NB4 (cell line): ENCODE results near the gene MLEC.

Experiments used
- DNase-seq: peaks from one replicate; pipeline ENCODE4 v3.0.0; 2010; ENCODE audit warnings: low read depth
- H3K4me3 ChIP-seq: one replicate; pipeline ENCODE4 v1.5.1; 2011; ENCODE audit warnings: mild to moderate bottlenecking, low read depth, low read length, moderate library complexity
- MYC ChIP-seq: IDR thresholded peaks from 2 replicates; pipeline ENCODE4 v1.6.1; 2011; ENCODE audit warnings: low read depth, low read length
- POLR2A ChIP-seq: IDR thresholded peaks from 2 replicates; pipeline ENCODE4 v1.6.1; 2011; ENCODE audit warnings: mild to moderate bottlenecking; ENCODE audit not compliant: insufficient read length; ENCODE audit errors: extremely low read depth
- TF ChIP-seq, protein P1 (sequence below): IDR thresholded peaks from 2 replicates; pipeline ENCODE4 v1.6.1; 2011; ENCODE audit warnings: low read depth, low read length
- TF ChIP-seq, protein P2 (sequence below): IDR thresholded peaks from one replicate; pipeline ENCODE4 v1.5.1; 2012; ENCODE audit warnings: low read depth, low read length

The MLEC gene

DNA sequence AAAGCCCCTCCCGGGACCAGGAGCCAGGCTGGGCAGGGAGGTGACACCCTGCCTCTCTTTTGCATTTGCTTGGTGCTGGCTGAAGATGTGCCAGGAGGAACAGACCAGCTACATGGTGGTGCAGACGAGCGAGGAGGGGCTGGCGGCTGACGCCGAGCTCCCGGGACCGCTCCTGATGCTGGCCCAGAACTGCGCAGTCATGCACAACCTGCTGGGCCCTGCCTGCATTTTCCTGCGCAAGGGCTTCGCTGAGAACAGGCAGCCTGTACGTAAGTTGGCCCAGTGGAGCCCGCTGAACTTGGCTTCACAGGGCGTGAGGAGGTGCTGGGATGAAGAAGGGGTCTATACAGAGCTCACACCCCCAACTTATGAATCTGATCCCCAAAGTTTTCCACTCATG is 30.9 kb upstream of the MLEC start:
- H3K4me3 ChIP-seq: no peak overlapping the region
- TF ChIP-seq POLR2A: no peak
- TF ChIP-seq, protein P1, sequence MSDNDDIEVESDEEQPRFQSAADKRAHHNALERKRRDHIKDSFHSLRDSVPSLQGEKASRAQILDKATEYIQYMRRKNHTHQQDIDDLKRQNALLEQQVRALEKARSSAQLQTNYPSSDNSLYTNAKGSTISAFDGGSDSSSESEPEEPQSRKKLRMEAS: no peak
- no peak for DNase-seq

- TF ChIP-seq, protein P1: no peak
- TF ChIP-seq, protein P2, sequence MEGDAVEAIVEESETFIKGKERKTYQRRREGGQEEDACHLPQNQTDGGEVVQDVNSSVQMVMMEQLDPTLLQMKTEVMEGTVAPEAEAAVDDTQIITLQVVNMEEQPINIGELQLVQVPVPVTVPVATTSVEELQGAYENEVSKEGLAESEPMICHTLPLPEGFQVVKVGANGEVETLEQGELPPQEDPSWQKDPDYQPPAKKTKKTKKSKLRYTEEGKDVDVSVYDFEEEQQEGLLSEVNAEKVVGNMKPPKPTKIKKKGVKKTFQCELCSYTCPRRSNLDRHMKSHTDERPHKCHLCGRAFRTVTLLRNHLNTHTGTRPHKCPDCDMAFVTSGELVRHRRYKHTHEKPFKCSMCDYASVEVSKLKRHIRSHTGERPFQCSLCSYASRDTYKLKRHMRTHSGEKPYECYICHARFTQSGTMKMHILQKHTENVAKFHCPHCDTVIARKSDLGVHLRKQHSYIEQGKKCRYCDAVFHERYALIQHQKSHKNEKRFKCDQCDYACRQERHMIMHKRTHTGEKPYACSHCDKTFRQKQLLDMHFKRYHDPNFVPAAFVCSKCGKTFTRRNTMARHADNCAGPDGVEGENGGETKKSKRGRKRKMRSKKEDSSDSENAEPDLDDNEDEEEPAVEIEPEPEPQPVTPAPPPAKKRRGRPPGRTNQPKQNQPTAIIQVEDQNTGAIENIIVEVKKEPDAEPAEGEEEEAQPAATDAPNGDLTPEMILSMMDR: no peak
- TF ChIP-seq POLR2A (no peak), MYC (no peak)
- H3K4me3 ChIP-seq: no peak overlapping the region
- DNase-seq: no peak
These were observed 28.4 kb upstream of the MLEC start for GRCh38 chr12:120658286-120659150.

GRCh38 chr12:120659151-120659525 is 27.8 kb upstream of the MLEC start:
- no peak for DNase-seq
- TF ChIP-seq, protein P1: no peak
- TF ChIP-seq MYC: no peak
- TF ChIP-seq, protein P2: no peak
- no peak for TF ChIP-seq POLR2A
- H3K4me3 ChIP-seq: no peak overlapping the region

- H3K4me3 ChIP-seq: no peak overlapping the region
- DNase-seq: no peak
- no peak for TF ChIP-seq MYC
- TF ChIP-seq, protein P1: no peak
- TF ChIP-seq, protein P2: no peak
- no peak for TF ChIP-seq POLR2A
These were observed 25.5 kb upstream of the MLEC start for GRCh38 chr12:120661432-120661831.

- H3K4me3 ChIP-seq: no peak overlapping the region
- no peak for TF ChIP-seq POLR2A
- TF ChIP-seq, protein P2: no peak
- TF ChIP-seq MYC: no peak
- TF ChIP-seq, protein P1: no peak
- peak; percentile 80 for DNase-seq
These were observed 24.1 kb upstream of the MLEC start for GRCh38 chr12:120662879-120663278.

- TF ChIP-seq, protein P1: no peak
- TF ChIP-seq MYC (no peak), POLR2A (no peak)
- TF ChIP-seq, protein P2: no peak
- H3K4me3 ChIP-seq: no peak overlapping the region
- DNase-seq: no peak
These were observed 23.2 kb upstream of the MLEC start for GRCh38 chr12:120663741-120664140.
